Heart left ventricle (tissue), 16 donors: ENCODE data around the gene SMPDL3A. TPM values are rescaled to one million over a fixed set of nuclear protein-coding genes. Genes with fewer than 3 reads are reported as not detected.

Experiments
- ATAC-seq, 4 donors: fragments of 200-7000 bp; cut with Tn5 transposase; one replicate each; pipeline ENCODE4 v1.9.1; 2020 to 2022; ENCODE audit warnings: moderate library complexity in 4 of 4, mild to moderate bottlenecking in 3 of 4, moderate number of reproducible peaks in 1 of 4
- DNase-seq, 5 donors: peaks; one replicate each; pipeline ENCODE4 v3.0.0-alpha.2; 2020
- H3K27ac ChIP-seq, 12 donors: fragments of 200-600 bp; sonication (generic) in 4 of 12; one replicate each; pipeline versions ENCODE4 v1.5.0 to v1.8.0; 2016 to 2022; ENCODE audit warnings: mild to moderate bottlenecking in 2 of 12
- H3K27me3 ChIP-seq, 9 donors: fragments of 200-600 bp; sonication (generic) in 2 of 9; one replicate each; pipeline versions ENCODE4 v1.5.1 to v1.8.0; 2016 to 2022; ENCODE audit warnings: mild to moderate bottlenecking in 3 of 9
- H3K36me3 ChIP-seq, 9 donors: fragments of 200-600 bp; sonication (generic) in 2 of 9; one replicate each; pipeline versions ENCODE4 v1.5.0 to v1.8.0; 2018 to 2022; ENCODE audit warnings: mild to moderate bottlenecking in 2 of 9
- H3K4me1 ChIP-seq, 12 donors: fragments of 200-600 bp; sonication (generic) in 4 of 12; one replicate each; pipeline versions ENCODE4 v1.5.0 to v1.8.0; 2016 to 2022; ENCODE audit warnings: mild to moderate bottlenecking in 3 of 12
- H3K4me3 ChIP-seq, 12 donors: fragments of 200-600 bp; sonication (generic) in 4 of 12; one replicate each; pipeline versions ENCODE4 v1.5.0 to v1.8.0; 2017 to 2022; ENCODE audit warnings: mild to moderate bottlenecking in 9 of 12, moderate library complexity in 4 of 12
- H3K9me3 ChIP-seq, 12 donors: fragments of 200-600 bp; sonication (generic) in 4 of 12; one replicate each; pipeline versions ENCODE4 v1.5.0 to v1.8.0; 2016 to 2022; ENCODE audit warnings: mild to moderate bottlenecking in 1 of 12
- CTCF ChIP-seq, 12 donors: fragments of 200-600 bp; sonication (generic) in 4 of 12; IDR thresholded peaks; one replicate each; pipeline versions ENCODE4 v1.5.0 to v1.8.0; 2018 to 2022; ENCODE audit warnings: antibody characterized with exemption in 12 of 12, mild to moderate bottlenecking in 5 of 12
- POLR2A ChIP-seq, 2 donors: fragments of 450-650 bp; IDR thresholded peaks; one replicate each; pipeline ENCODE4 v1.6.1; 2017; ENCODE audit warnings: antibody characterized with exemption in 2 of 2, mild to moderate bottlenecking in 2 of 2, moderate library complexity in 2 of 2
- WGBS, 4 donors: extraction: QIAGEN DNeasy Blood & Tissue Kit in 2 of 4; methylation state at CpG; one replicate each; pipeline versions ENCODE4 v1.1.5 to v1.1.7; 2013 to 2018; 5-methylcytosine and 5-hydroxymethylcytosine counted together
- intact Hi-C, 10 donors: fragments of 100-400 bp; cut with DNase I; formaldehyde crosslinking; loops; one replicate each; pipeline versions ENCODE4 v1.11.1 to v1.14.2; 2022
- polyA plus RNA-seq, 2 donors: library from polyadenylated mRNA; stranded (reverse); fragments of 200-250 nt; gene quantifications; one replicate each; pipeline ENCODE4 v1.2.3, GENCODE V29; 2013
- total RNA-seq, 9 donors: library from RNA; depleted of rRNA in 2 of 9; stranded (reverse); fragments of >200 nt in 2 of 9; fragmentation: NEBNext Ultra II Directional in 3 of 9; extraction: Animal tissue kit (Norgen Biotek cat#: 25700) in 3 of 9; gene quantifications; one replicate each; pipeline versions ENCODE4 v1.1.0 to v1.2.4, GENCODE V29; 2016 to 2023
- donor health status: ischemic (EF 13 %, LVEDD 7.1; RV severe dilation, severe dysfunction).
- donor health status: healthy with polysubstance abuse.
- donor health status: DM: no; HTN: yes; CAD: no.
- donor health status: DM: no; HTN: no; CAD: no.
- donor health status: ischemic (EF 25% LVEDD 6.9; RV normal size, moderate dysfunction).
- donor health status: ischemic (EF 25% LVEDD 5.7; RV mildly dilated, moderate dysfunction).
- donor health status: healthy.
- donor health status: DM: yes; HTN: yes; CAD: no.
- donor health status: ischemic (EF 35%, LVEDD 5.7; RV mildly dilated, moderate dysfunction).
- donor health status: nonischemic (EF 11% LVEDD 7.7; RV severe dilation, severe dysfunction).
- donor health status: DM: yes; HTN: yes; CAD: no.
- donor health status: PGD.
- donor health status: ischemic (EF 29% LVEDD 5.4; RV normal size, mild dysfunction).
- donor health status: nonischemic (EF 23%, LVEDD 6.1; RV moderate dilation, normal function).

SMPDL3A gene
- total and polyA plus RNA-seq, 11 donors, result 3.5 to 10.4 (median 4.6) TPM

DNA sequence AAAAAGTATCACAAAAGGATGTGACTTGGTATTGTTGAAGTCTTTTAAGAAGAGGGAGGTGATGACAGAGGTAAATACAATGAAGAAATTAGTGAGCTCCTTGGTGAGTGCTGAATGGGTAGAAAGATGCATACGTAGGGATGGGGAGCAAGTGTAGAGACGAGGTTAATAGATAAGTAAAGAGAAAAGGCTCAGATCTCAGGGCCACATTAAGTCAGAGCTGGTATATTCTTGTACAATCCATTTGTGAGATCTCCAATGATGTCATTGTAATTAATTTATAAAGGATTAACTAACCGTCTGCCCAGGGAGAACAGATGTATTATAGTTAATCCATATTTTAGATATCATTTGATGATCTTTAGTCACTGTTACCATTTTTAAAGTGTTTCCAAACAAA, 43.4 kb downstream of the SMPDL3A start:
- WGBS, 4 donors, result 73 to 82% (median 74%) methylated on average over 3 of the region's 3 CpGs
- intact Hi-C loops, result no loop called here
- H3K27me3 ChIP-seq, result peaks cover 0 to 56% (median 4%) of the 10 kb centered on the region in 9 donors

GRCh38 chr6:122833021-122833491, 44.0 kb downstream of the SMPDL3A start:
- H3K4me3 ChIP-seq, result no peak overlapping the region
- H3K27ac ChIP-seq, result no peak overlapping the region
- no peak for ATAC-seq
- no peak for DNase-seq
- H3K36me3 ChIP-seq, result no peaks in the 10 kb centered on the region
- peaks cover 0 to 55% (median 4%) of the 10 kb centered on the region in 9 donors for H3K27me3 ChIP-seq
- TF ChIP-seq POLR2A (IDR thresholded peaks at IDR 0.05) (no peak), CTCF (IDR thresholded peaks at IDR 0.05) (no peak)
- H3K4me1 ChIP-seq, result no peaks in the 10 kb centered on the region
- no peaks in the 10 kb centered on the region for H3K9me3 ChIP-seq
- intact Hi-C loops, result no loop called here
- WGBS, 4 donors, result 82 to 90% (median 86%) methylated on average over 7 of the region's 7 CpGs

More for the DNA sequence above, 43.4 kb downstream of the SMPDL3A start:
- no peak for TF ChIP-seq CTCF (IDR thresholded peaks at IDR 0.05)
- no peak for TF ChIP-seq POLR2A (IDR thresholded peaks at IDR 0.05)
- Histone ChIP-seq H3K4me1 (no peaks in the 10 kb centered on the region), H3K9me3 (no peaks in the 10 kb centered on the region), H3K4me3 (no peak overlapping the region), H3K36me3 (no peaks in the 10 kb centered on the region), H3K27ac (no peak overlapping the region)
- DNase-seq (no peak), ATAC-seq (no peak)

GRCh38 chr6:122838060-122838780, 49.2 kb downstream of the SMPDL3A start:
- ATAC-seq, result no peak
- no peaks in the 10 kb centered on the region for H3K36me3 ChIP-seq
- no peaks in the 10 kb centered on the region for H3K4me1 ChIP-seq
- no peak overlapping the region for H3K4me3 ChIP-seq
- peaks cover 0 to 27% (median 0%) of the 10 kb centered on the region in 9 donors for H3K27me3 ChIP-seq
- TF ChIP-seq POLR2A (IDR thresholded peaks at IDR 0.05), result no peak
- peak in 9 of 12 donors; percentile 14 to 50 (median 25) for TF ChIP-seq CTCF (IDR thresholded peaks at IDR 0.05)
- DNase-seq, result no peak
- H3K9me3 ChIP-seq, result no peaks in the 10 kb centered on the region
- H3K27ac ChIP-seq, result no peak overlapping the region
- WGBS, 4 donors, result 80 to 86% (median 83%) methylated on average over 3 of the region's 3 CpGs
- intact Hi-C loops, result loop anchor here in 9 of 10 donors (2.0 to 5.0 kb wide), 4 partner anchors 91 to 107 kb away; no protein-coding TSS in a partner anchor

- 1 to 10% (median 3%) methylated on average over 1 of the region's 1 CpG for WGBS, 4 donors
- H3K9me3 ChIP-seq, result no peaks in the 10 kb centered on the region
- no peak overlapping the region for H3K27ac ChIP-seq
- peaks cover 0 to 27% (median 0%) of the 10 kb centered on the region in 9 donors for H3K27me3 ChIP-seq
- intact Hi-C loops, result loop anchor here (1.0 to 5.0 kb wide), 6 partner anchors 92 to 109 kb away; no protein-coding TSS in a partner anchor
- no peak overlapping the region for H3K4me3 ChIP-seq
- DNase-seq, result peak in 2 of 5 donors; percentile 29 to 38
- no peaks in the 10 kb centered on the region for H3K36me3 ChIP-seq
- peak in 2 of 4 donors; percentile 60 to 65 for ATAC-seq
- no peaks in the 10 kb centered on the region for H3K4me1 ChIP-seq
- peak; percentile 47 to 72 (median 61) for TF ChIP-seq CTCF (IDR thresholded peaks at IDR 0.05)
- TF ChIP-seq POLR2A (IDR thresholded peaks at IDR 0.05), result no peak
These were observed 50.4 kb downstream of the SMPDL3A start for GRCh38 chr6:122839472-122839871.
